Measurements from ENCODE around the gene CEACAM3.

The CEACAM3 gene

GRCh38 chr19:41847351-41848105, 51.1 kb downstream of the CEACAM3 start:
- DNase-seq, result no peak

- no peak for DNase-seq
These were observed 52.3 kb downstream of the CEACAM3 start for GRCh38 chr19:41848666-41849065.

GRCh38 chr19:41849067-41849466, 52.7 kb downstream of the CEACAM3 start:
- DNase-seq, result no peak

GRCh38 chr19:41850381-41850780, 54.0 kb downstream of the CEACAM3 start:
- DNase-seq, result no peak

GRCh38 chr19:41851456-41851855, 55.1 kb downstream of the CEACAM3 start:
- no peak for DNase-seq

GRCh38 chr19:41853344-41853743, 57.0 kb downstream of the CEACAM3 start:
- DNase-seq, result no peak

GRCh38 chr19:41853768-41854167, 57.4 kb downstream of the CEACAM3 start:
- DNase-seq, result no peak

- no peak for DNase-seq
These were observed 62.8 kb downstream of the CEACAM3 start for GRCh38 chr19:41859213-41859617.

- peak; percentile 98 for DNase-seq
These were observed 63.4 kb downstream of the CEACAM3 start, which contains the start of gene RPS19 for GRCh38 chr19:41859618-41860418. RPS19 (plus strand) TSS chr19:41860255; CDS start chr19:41860775, 520 bp downstream.

- no peak for DNase-seq
These were observed 64.2 kb downstream of the CEACAM3 start for GRCh38 chr19:41860419-41861115.

All from NCI-H1694 treated with DMSO at 0.1 percent for 48 hours (cell line).